Activated CD8-positive, alpha-beta T cell treated with anti-CD3 and anti-CD28 coated beads for 36 hours (primary cell): ENCODE results near the gene CKM. TPM values are rescaled to one million over a fixed set of nuclear protein-coding genes. Genes with fewer than 3 reads are reported as not detected.

Source experiments
- ATAC-seq: fragments of 200-7000 bp; cut with Tn5 transposase; one replicate; pipeline ENCODE4 v1.10.0; 2021; ENCODE audit warnings: mild to moderate bottlenecking, moderate library complexity
- CTCF ChIA-PET: fragments of 350-600 bp; sonication (Branson Sonifier 250); formaldehyde crosslinking; loops from one replicate; lab custom pipeline; 2021; ENCODE audit warnings: antibody characterized with exemption; lab: Charles Lee
- POLR2A ChIA-PET: fragments of 350-600 bp; sonication (Branson Sonifier 250); formaldehyde crosslinking; loops from one replicate; lab custom pipeline; 2021; ENCODE audit warnings: antibody characterized with exemption; lab: Charles Lee
- DNase-seq: peaks from one replicate; pipeline ENCODE4 v3.0.0-alpha.2; 2020
- H3K27ac Mint-ChIP-seq: one replicate; pipeline ENCODE4 v1.8.0; 2021; ENCODE audit warnings: mild to moderate bottlenecking, mixed read lengths
- H3K27me3 Mint-ChIP-seq: one replicate; pipeline ENCODE4 v1.8.0; 2021; ENCODE audit warnings: mixed read lengths
- H3K36me3 Mint-ChIP-seq: one replicate; pipeline ENCODE4 v1.8.0; 2021; ENCODE audit warnings: low read depth, mixed read lengths
- H3K4me1 Mint-ChIP-seq: one replicate; pipeline ENCODE4 v1.8.0; 2021; ENCODE audit warnings: low read depth, mixed read lengths
- H3K4me3 Mint-ChIP-seq: one replicate; pipeline ENCODE4 v1.8.0; 2021; ENCODE audit warnings: mild to moderate bottlenecking, moderate library complexity, mixed read lengths
- H3K9me3 Mint-ChIP-seq: one replicate; pipeline ENCODE4 v1.8.0; 2021; ENCODE audit warnings: mixed read lengths
- CTCF ChIP-seq: fragments of 200-600 bp; IDR thresholded peaks from one replicate; pipeline ENCODE4 v1.8.0; 2022; ENCODE audit warnings: antibody characterized with exemption, mild to moderate bottlenecking
- intact Hi-C: fragments of 100-400 bp; cut with micrococcal nuclease; formaldehyde crosslinking; loops from one replicate; pipeline ENCODE4 v1.10.0; 2022
- total RNA-seq, 2 experiments: library from RNA; stranded (reverse); gene quantifications; one replicate each; pipeline ENCODE4 v1.2.3, GENCODE V29; 2021

The CKM gene
- total RNA-seq, 2 experiments from 2014 or later: not detected

GRCh38 chr19:45258862-45259261 lies 63.8 kb downstream of the CKM start:
- H3K4me1 Mint-ChIP-seq: peaks cover 7% of the 10 kb centered on the region
- intact Hi-C loops: no loop called here

GRCh38 chr19:45256836-45257235 lies 65.8 kb downstream of the CKM start:
- no peaks in the 10 kb centered on the region for H3K9me3 Mint-ChIP-seq
- intact Hi-C loops: no loop called here
- TF ChIP-seq CTCF: no peak
- no peak for DNase-seq
- no peak overlapping the region for H3K4me3 Mint-ChIP-seq
- POLR2A ChIA-PET: no interaction called here
- H3K4me1 Mint-ChIP-seq: peaks cover 25% of the 10 kb centered on the region
- H3K27me3 Mint-ChIP-seq: no peaks in the 10 kb centered on the region
- no peak overlapping the region for H3K27ac Mint-ChIP-seq
- no peak for ATAC-seq
- CTCF ChIA-PET: interaction anchor here (0.8 kb wide), 1 partner anchor 8 kb away, joined by 4 read pairs; no protein-coding TSS in a partner anchor
- no peaks in the 10 kb centered on the region for H3K36me3 Mint-ChIP-seq

More at GRCh38 chr19:45258862-45259261, 63.8 kb downstream of the CKM start:
- ChIA-PET CTCF (interaction anchor here (0.7 kb wide), 1 partner anchor 9 kb away, joined by 3 read pairs; no protein-coding TSS in a partner anchor), POLR2A (interaction anchor here (0.7 kb wide), 1 partner anchor 101 kb away, joined by 3 read pairs; no protein-coding TSS in a partner anchor)
- H3K36me3 Mint-ChIP-seq: no peaks in the 10 kb centered on the region
- H3K9me3 Mint-ChIP-seq: no peaks in the 10 kb centered on the region
- TF ChIP-seq CTCF: no peak
- no peak overlapping the region for H3K4me3 Mint-ChIP-seq
- ATAC-seq: no peak
- H3K27me3 Mint-ChIP-seq: no peaks in the 10 kb centered on the region
- DNase-seq: no peak
- no peak overlapping the region for H3K27ac Mint-ChIP-seq

Other genes with a start within 250 kb of the CKM start
- 1 to 10 TPM; 5.0 to 6.3 TPM for gene ZNF296, start 246.4 kb downstream of the CKM start, total RNA-seq
- gene GEMIN7, start 243.6 kb downstream of the CKM start, total RNA-seq: 10 to 100 TPM; 44.1 to 46.8 TPM
- gene PPP1R37, start 229.7 kb downstream of the CKM start, total RNA-seq: 10 to 100 TPM; 20.9 to 21.2 TPM
- gene NKPD1, start 161.9 kb downstream of the CKM start, total RNA-seq: under 1 TPM; 0.07 to 0.16 TPM
- 10 to 100 TPM; 27.3 to 28.8 TPM for gene TRAPPC6A, start 144.6 kb downstream of the CKM start, total RNA-seq
- 10 to 100 TPM in 1 of 2 experiments, 1 to 10 TPM in 1; 8.9 to 10.8 TPM for gene BLOC1S3, start 144.1 kb downstream of the CKM start, total RNA-seq
- not detected for gene EXOC3L2, start 77.5 kb downstream of the CKM start, total RNA-seq
- gene MARK4, start 71.6 kb downstream of the CKM start, total RNA-seq: 10 to 100 TPM; 18.5 to 19.9 TPM
- gene KLC3, start 17.9 kb upstream of the CKM start, total RNA-seq: not detected
- gene ERCC2, start 47.7 kb upstream of the CKM start, total RNA-seq: 10 to 100 TPM; 23.2 to 25.6 TPM
- 1 to 10 TPM; 4.6 to 5.8 TPM for gene PPP1R13L, start 82.2 kb upstream of the CKM start, total RNA-seq
- 10 to 100 TPM in 1 of 2 experiments, 1 to 10 TPM in 1; 9.8 to 11.6 TPM for gene POLR1G, start 83.8 kb upstream of the CKM start, total RNA-seq
- gene ERCC1, start 101.0 kb upstream of the CKM start, total RNA-seq: 10 to 100 TPM; 41.6 to 46.5 TPM
- 10 to 100 TPM; 70.0 to 71.2 TPM for gene FOSB, start 145.1 kb upstream of the CKM start, total RNA-seq
- gene RTN2, start 174.2 kb upstream of the CKM start, total RNA-seq: 1 to 10 TPM; 2.6 to 3.0 TPM
- 1 to 10 TPM; 3.7 to 4.2 TPM for gene PPM1N, start 175.6 kb upstream of the CKM start, total RNA-seq
- 100 to 1,000 TPM; 152 to 153 TPM for gene VASP, start 184.6 kb upstream of the CKM start, total RNA-seq